Stimulated activated CD4-positive, alpha-beta T cell treated with anti-CD3 and anti-CD28 coated beads, Interleukin-4, amount 100 ng/mL, for 1 hour (primary cell): ENCODE data around the gene YIF1B.
"Not testable (repeated sequence)": the region's sequence is repeated elsewhere in the genome, so short reads cannot be mapped to it uniquely, and the experiment has no call there.

ENCODE experiments used
- DNase-seq: peaks from one replicate; pipeline ENCODE4 v3.0.0-alpha.2; 2020

YIF1B gene

GRCh38 chr19:38273499-38273898 is 42.2 kb downstream of the YIF1B start:
- no peak for DNase-seq

GRCh38 chr19:38270587-38271167 is 45.1 kb downstream of the YIF1B start:
- no peak for DNase-seq

- no peak for DNase-seq
Measured at GRCh38 chr19:38268539-38268938, 47.2 kb downstream of the YIF1B start.

DNA sequence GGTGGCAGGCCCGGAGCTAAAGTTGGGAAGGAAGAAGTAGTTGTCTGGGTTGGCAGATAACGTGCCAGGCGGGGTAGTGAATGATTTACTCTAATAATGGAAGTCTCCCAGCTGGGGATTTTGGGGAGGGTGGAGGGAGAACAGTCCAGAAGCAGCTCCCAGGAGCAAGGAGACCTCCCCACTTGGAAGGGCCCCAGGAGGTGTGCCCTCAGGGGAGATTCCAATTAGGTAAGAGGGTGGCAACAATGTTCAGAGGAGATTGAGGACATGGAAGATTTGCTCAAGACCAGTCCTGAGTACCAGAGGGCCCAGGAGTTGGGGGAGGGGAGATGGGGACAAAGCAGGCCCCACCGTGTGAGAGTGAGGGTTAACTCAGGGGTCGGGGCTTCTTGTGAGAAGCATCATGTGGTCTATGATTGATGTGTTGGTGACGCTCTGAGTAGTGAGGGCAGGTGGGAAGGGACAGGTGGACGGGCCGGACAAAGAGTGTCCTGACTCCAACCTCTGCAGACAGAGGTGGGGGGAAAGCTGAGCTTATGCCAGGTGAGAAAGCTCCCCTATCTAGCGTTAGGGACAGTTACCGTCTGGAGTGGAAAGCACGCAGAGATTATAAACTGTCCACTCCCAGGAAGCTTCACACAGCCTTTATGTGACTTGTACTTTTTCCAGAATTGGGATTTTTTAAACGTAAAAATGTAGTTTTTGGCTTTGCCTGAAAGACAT is 47.8 kb downstream of the YIF1B start:
- no peak for DNase-seq

DNA sequence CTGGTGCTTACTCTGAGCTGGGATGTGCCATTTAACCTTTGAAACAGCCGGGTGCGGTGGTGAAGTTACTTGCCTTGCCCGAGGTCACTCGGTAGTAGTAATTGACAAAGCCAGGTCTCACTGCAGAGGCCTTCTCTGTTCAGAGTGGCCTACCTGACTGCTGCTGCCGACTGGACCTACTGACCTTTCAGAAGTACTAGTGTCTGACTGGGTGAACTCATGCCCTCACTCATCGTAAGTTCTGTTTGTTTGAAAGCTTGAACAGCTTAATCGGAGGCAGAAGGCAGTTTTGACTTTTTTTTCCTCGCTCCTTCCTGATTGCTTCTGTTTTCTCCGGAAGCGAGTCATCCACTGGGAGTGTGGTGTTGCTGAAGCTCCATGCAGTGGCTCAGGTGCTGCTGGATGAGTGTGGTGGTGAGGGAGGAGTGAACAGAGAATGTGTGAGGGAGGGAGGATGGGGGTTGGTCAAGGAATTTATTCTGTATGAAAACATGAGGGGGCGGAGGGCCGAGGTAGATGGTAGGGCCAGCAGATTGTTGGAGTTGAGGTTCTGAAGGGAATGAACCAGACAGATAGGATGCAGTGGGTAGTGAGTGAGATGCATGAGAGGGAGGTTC is 48.7 kb downstream of the YIF1B start:
- DNase-seq, result no peak

GRCh38 chr19:38265921-38266429 is 49.8 kb downstream of the YIF1B start:
- DNase-seq, result no peak

DNA sequence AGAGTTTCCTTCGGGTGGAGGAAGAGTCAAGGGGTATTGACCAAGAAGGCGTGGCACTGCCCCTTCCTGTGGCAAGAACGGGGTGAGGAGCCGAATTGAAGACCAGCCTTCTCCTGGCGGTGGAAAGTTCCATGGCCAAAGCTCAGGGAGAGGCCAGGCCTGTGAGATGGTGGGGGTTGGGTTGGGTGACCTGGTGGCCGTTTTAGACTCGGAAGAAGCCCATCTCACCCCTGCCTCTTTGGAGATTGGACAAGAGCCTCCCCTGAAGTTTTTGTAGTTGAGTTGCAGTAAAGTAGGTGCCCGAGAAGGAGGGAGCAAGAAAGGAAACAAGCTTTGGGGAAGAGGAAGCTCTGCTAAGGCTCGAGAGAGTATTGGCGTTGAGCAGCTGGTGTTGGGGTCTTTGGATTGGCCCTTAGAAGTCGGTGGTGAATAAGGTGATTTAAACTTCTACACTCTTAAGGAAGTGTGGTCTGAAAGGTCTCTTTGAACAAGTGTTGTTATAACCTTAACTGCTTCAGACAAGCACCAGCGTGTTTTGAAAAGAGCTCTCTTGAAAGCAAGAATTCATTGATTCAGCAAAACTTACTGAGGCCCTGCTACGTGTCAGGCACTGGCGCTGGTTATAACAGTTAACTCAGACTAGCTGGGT is 50.4 kb downstream of the YIF1B start:
- no peak for DNase-seq

DNA sequence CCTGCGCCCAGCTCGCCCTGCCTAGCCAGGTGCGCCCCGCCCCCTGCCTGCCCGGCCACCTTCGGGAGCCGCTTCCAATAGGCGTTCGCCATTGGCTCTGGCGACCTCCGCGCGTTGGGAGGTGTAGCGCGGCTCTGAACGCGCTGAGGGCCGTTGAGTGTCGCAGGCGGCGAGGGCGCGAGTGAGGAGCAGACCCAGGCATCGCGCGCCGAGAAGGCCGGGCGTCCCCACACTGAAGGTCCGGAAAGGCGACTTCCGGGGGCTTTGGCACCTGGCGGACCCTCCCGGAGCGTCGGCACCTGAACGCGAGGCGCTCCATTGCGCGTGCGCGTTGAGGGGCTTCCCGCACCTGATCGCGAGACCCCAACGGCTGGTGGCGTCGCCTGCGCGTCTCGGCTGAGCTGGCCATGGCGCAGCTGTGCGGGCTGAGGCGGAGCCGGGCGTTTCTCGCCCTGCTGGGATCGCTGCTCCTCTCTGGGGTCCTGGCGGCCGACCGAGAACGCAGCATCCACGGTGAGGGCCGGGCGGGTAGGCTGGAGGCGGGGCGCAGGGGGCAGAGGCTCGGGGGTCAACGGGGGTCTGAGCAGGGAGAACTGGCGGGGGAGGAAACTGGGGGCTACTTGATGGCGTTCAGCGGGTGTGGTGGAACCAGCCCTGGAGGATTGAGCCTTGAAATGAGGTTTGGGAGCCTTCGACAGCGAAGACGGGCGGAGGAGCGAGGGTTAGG is 51.1 kb downstream of the YIF1B start, which contains the start of gene SPINT2:
Gene SPINT2 (plus strand): TSS at position 88 of the 727 bp plus-strand sequence. CDS start 320 bp downstream, at position 408.
- peak; percentile 51 for DNase-seq

DNA sequence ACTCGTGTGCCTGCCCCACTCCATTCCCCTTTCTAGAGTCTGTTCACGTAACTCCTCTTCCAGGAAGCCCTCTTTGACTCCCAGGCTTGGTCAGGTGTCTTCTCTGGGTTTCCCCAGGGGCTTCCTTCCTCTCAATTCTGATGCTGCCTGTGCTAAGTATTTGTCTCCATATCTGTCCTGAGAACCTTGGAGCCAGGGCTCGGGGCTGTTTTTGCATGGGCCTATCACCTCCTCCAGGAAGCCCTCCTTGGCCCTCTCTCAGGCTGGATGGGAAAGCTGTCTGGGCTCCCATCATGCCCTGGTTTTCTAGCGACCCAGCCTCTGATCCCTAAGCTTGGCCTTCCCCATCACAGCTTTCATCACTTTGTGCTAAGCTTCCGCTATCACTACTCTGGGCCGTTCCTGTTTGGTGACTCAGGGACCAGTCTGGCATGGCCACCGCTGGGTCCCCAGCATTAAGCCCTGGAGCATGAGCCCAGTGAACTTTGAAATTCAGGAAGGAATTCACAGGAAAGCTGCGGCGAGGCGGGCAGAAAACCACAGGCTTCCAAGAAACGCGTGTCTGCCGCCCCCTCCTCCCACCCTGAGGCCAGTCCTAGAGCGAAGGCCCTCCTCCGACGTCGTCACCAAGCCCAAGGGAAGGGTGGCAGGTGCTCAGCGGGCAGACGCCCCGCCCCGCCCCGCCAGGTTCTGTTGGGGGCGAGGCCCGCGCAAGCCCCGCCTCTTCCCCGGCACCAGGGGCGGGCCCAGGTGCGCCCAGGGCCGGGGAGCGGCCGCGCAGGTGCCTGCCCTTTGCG is 51.9 kb downstream of the YIF1B start:
- DNase-seq, result peak; percentile 78

DNA sequence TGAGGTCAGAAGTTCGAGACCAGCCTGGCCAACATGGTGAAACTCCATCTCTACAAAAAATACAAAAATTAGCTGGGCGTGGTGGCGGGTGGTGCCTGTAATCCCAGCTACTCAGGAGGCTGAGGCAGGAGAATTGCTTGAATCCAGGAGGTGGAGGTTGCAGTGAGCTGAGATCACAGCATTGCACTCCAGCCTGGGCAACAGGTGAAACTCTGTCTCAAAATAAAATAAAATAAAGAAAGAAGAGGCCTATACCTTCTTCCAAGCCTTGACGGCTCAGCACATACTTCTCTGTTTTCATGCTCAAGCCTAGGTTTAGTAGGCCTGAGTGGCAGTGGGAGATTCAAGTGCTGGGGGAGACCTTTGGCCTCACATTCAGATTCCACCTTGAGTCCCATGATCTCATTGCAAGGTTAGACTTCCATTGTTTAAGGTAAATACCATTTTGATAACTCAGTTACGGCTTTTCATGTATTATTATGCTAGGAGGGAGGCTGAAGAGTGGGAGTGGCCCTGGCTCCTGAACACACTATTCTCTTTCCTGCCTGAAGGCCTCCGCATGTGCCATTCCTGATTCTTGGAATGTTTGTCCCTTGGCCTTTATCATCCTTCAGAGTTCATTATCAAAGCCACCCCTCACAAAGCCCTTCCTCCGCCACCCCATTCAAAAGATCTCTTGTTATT is 53.0 kb downstream of the YIF1B start:
- no peak for DNase-seq

GRCh38 chr19:38261942-38262341 is 53.8 kb downstream of the YIF1B start:
- not testable (repeated sequence) for DNase-seq

- no peak for DNase-seq
Measured at GRCh38 chr19:38255383-38256014, 60.2 kb downstream of the YIF1B start.

GRCh38 chr19:38253788-38254187 is 62.0 kb downstream of the YIF1B start:
- no peak for DNase-seq
